Activated CD4-positive, alpha-beta T cell treated with anti-CD3 and anti-CD28 coated beads for 4 hours (primary cell): ENCODE results near the gene ZNF830.
"Not testable (repeated sequence)": the region's sequence is repeated elsewhere in the genome, so short reads cannot be mapped to it uniquely, and the experiment has no call there.

Experiments
- DNase-seq, 2 donors: peaks; one replicate each; pipeline ENCODE4 v3.0.0-alpha.2; 2020

The ZNF830 gene

GRCh38 chr17:34961093-34961911, at the start of gene ZNF830, which contains the start of gene CCT6B:
Gene ZNF830, plus strand, starts transcription at chr17:34961540. Its CDS starts 27 bp downstream, at chr17:34961567.
Gene CCT6B, minus strand, starts transcription at chr17:34961460. Its CDS starts 67 bp downstream, at chr17:34961393.
- peak; percentile 87 for DNase-seq

GRCh38 chr17:34913001-34913400, 48.3 kb upstream of the ZNF830 start:
- no peak for DNase-seq

- no peak for DNase-seq
Observed at GRCh38 chr17:34916120-34916519, 45.2 kb upstream of the ZNF830 start.

- no peak for DNase-seq
Observed at GRCh38 chr17:34917381-34917780, 44.0 kb upstream of the ZNF830 start.

- DNase-seq, result no peak
Observed at GRCh38 chr17:34920676-34921075, 40.7 kb upstream of the ZNF830 start.

- DNase-seq, result no peak
Observed at GRCh38 chr17:34926661-34927060, 34.7 kb upstream of the ZNF830 start.

GRCh38 chr17:34930283-34930682, 31.1 kb upstream of the ZNF830 start:
- DNase-seq, result no peak

GRCh38 chr17:34950780-34951179, 10.6 kb upstream of the ZNF830 start:
- DNase-seq, result not testable (repeated sequence)

- DNase-seq, result no peak
Observed at GRCh38 chr17:34958438-34958837, 2.9 kb upstream of the ZNF830 start.

- DNase-seq, result no peak
Observed at GRCh38 chr17:34974179-34974578, 12.8 kb downstream of the ZNF830 start.

- DNase-seq, result no peak
Observed at GRCh38 chr17:34974794-34975785, 13.8 kb downstream of the ZNF830 start.

GRCh38 chr17:34979153-34979552, 17.8 kb downstream of the ZNF830 start:
- no peak for DNase-seq

GRCh38 chr17:34979650-34980352, 18.5 kb downstream of the ZNF830 start:
- DNase-seq, result no peak

- DNase-seq, result peak; percentile 94 to 95
Observed at GRCh38 chr17:34980353-34980680, 19.0 kb downstream of the ZNF830 start, which contains the start of gene LIG3. Gene LIG3, plus strand, starts transcription at chr17:34980512. Its CDS starts 2,494 bp downstream, at chr17:34983006.

- DNase-seq, result peak; percentile 81 to 86
Observed at GRCh38 chr17:34980681-34981537, 19.6 kb downstream of the ZNF830 start.

- no peak for DNase-seq
Observed at GRCh38 chr17:34981538-34982241, 20.4 kb downstream of the ZNF830 start.

- no peak for DNase-seq
Observed at GRCh38 chr17:34987232-34987631, 25.9 kb downstream of the ZNF830 start.

- no peak for DNase-seq
Observed at GRCh38 chr17:34988644-34989043, 27.3 kb downstream of the ZNF830 start.

GRCh38 chr17:34989473-34989872, 28.1 kb downstream of the ZNF830 start:
- no peak for DNase-seq

- no peak for DNase-seq
Observed at GRCh38 chr17:34990921-34991365, 29.6 kb downstream of the ZNF830 start.

- no peak for DNase-seq
Observed at GRCh38 chr17:34991606-34992005, 30.3 kb downstream of the ZNF830 start.
